Measurements from ENCODE around the gene AATF.

DNA sequence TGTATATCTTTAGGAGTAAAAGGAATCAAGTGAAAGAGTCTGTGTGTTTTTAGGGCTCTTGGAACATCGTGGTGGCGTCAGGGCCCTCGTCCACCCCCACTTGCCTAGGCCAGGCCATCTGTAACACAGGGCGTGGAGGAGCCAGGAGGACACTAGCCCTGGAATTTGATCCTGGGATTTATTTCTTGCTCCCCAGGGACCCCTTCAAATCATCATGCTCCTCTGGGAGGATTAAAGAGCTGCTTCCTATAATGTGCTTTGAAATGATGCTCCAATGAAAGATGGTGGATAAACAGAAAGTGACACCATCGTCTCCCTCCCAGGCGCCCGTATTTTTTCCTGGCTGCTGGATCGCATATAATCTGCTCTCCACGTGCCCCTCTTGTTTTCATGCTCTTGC, 113.3 kb downstream of the AATF start:
- TF ChIP-seq, protein P1, sequence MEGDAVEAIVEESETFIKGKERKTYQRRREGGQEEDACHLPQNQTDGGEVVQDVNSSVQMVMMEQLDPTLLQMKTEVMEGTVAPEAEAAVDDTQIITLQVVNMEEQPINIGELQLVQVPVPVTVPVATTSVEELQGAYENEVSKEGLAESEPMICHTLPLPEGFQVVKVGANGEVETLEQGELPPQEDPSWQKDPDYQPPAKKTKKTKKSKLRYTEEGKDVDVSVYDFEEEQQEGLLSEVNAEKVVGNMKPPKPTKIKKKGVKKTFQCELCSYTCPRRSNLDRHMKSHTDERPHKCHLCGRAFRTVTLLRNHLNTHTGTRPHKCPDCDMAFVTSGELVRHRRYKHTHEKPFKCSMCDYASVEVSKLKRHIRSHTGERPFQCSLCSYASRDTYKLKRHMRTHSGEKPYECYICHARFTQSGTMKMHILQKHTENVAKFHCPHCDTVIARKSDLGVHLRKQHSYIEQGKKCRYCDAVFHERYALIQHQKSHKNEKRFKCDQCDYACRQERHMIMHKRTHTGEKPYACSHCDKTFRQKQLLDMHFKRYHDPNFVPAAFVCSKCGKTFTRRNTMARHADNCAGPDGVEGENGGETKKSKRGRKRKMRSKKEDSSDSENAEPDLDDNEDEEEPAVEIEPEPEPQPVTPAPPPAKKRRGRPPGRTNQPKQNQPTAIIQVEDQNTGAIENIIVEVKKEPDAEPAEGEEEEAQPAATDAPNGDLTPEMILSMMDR (IDR thresholded peaks at IDR 0.05; ENCODE audit: low read length) = no peak
- no peak for TF ChIP-seq EZH2 (IDR thresholded peaks at IDR 0.05; ENCODE audit: borderline replicate concordance, low read length)
